Activated naive CD4-positive, alpha-beta T cell treated with anti-CD3 and anti-CD28 coated beads for 36 hours (primary cell): ENCODE results near the gene UBAP2L. TPM values are rescaled to one million over a fixed set of nuclear protein-coding genes. Genes with fewer than 3 reads are reported as not detected.
"Not testable (repeated sequence)": the region's sequence is repeated elsewhere in the genome, so short reads cannot be mapped to it uniquely, and the experiment has no call there.

Experiments
- CTCF ChIA-PET: fragments of 350-600 bp; sonication (Branson Sonifier 250); formaldehyde crosslinking; loops from one replicate; lab custom pipeline; 2021; ENCODE audit warnings: antibody characterized with exemption; lab: Charles Lee
- DNase-seq: peaks from one replicate; pipeline ENCODE4 v3.0.0-alpha.2; 2020
- H3K27ac Mint-ChIP-seq: one replicate; pipeline ENCODE4 v1.8.0; 2021; ENCODE audit warnings: mild to moderate bottlenecking, mixed read lengths
- H3K27me3 Mint-ChIP-seq: one replicate; pipeline ENCODE4 v1.8.0; 2021; ENCODE audit warnings: low read depth, mixed read lengths
- H3K36me3 Mint-ChIP-seq: one replicate; pipeline ENCODE4 v1.8.0; 2021; ENCODE audit warnings: low read depth, mixed read lengths
- H3K4me1 Mint-ChIP-seq: one replicate; pipeline ENCODE4 v1.8.0; 2021; ENCODE audit warnings: low read depth, mixed read lengths
- H3K4me3 Mint-ChIP-seq: one replicate; pipeline ENCODE4 v1.8.0; 2021; ENCODE audit warnings: mild to moderate bottlenecking, moderate library complexity, mixed read lengths
- H3K9me3 Mint-ChIP-seq: one replicate; pipeline ENCODE4 v1.8.0; 2021; ENCODE audit warnings: mixed read lengths
- intact Hi-C: fragments of 100-400 bp; cut with micrococcal nuclease; formaldehyde crosslinking; loops from one replicate; pipeline ENCODE4 v1.15.1; 2023
- total RNA-seq, 2 experiments: library from RNA; stranded (reverse); gene quantifications; one replicate each; pipeline ENCODE4 v1.2.3, GENCODE V29; 2021

The UBAP2L gene
- total RNA-seq, 2 experiments from 2014 or later: 154 to 164 TPM

- H3K27me3 Mint-ChIP-seq: no peaks in the 10 kb centered on the region
- H3K9me3 Mint-ChIP-seq: peaks cover 13% of the 10 kb centered on the region
- H3K4me3 Mint-ChIP-seq: no peak overlapping the region
- no peak for DNase-seq
- CTCF ChIA-PET: interaction anchor here (1.1 to 1.3 kb wide), 2 partner anchors 22 to 29 kb away, joined by 3 read pairs; no protein-coding TSS in a partner anchor
- no peaks in the 10 kb centered on the region for H3K4me1 Mint-ChIP-seq
- peaks cover 6% of the 10 kb centered on the region for H3K36me3 Mint-ChIP-seq
- no peak overlapping the region for H3K27ac Mint-ChIP-seq
- intact Hi-C loops: no loop called here
Measured at GRCh38 chr1:154295408-154296235, 74.9 kb downstream of the UBAP2L start.

GRCh38 chr1:154301582-154301981, 80.8 kb downstream of the UBAP2L start:
- intact Hi-C loops: no loop called here
- no peak for DNase-seq
- H3K4me1 Mint-ChIP-seq: peaks cover 9% of the 10 kb centered on the region
- H3K27me3 Mint-ChIP-seq: no peaks in the 10 kb centered on the region
- no peak overlapping the region for H3K27ac Mint-ChIP-seq
- H3K9me3 Mint-ChIP-seq: no peaks in the 10 kb centered on the region
- CTCF ChIA-PET: no interaction called here
- no peak overlapping the region for H3K4me3 Mint-ChIP-seq
- H3K36me3 Mint-ChIP-seq: no peaks in the 10 kb centered on the region

- Mint-ChIP-seq H3K27ac (no peak overlapping the region), H3K9me3 (peaks cover 4% of the 10 kb centered on the region), H3K27me3 (no peaks in the 10 kb centered on the region), H3K4me3 (no peak overlapping the region), H3K4me1 (peaks cover 15% of the 10 kb centered on the region), H3K36me3 (no peaks in the 10 kb centered on the region)
- intact Hi-C loops: loop anchor here (1.0 to 2.0 kb wide), 2 partner anchors 20 to 194 kb away; partner anchors contain the start of gene ATP8B2
- CTCF ChIA-PET: interaction anchor here (0.6 to 0.7 kb wide), 2 partner anchors 18 to 272 kb away, joined by 3 read pairs; no protein-coding TSS in a partner anchor
- peak; percentile 74 for DNase-seq
Measured at GRCh38 chr1:154304664-154305337, 84.0 kb downstream of the UBAP2L start.

- intact Hi-C loops: no loop called here
- no peak for DNase-seq
- H3K9me3 Mint-ChIP-seq: peaks cover 4% of the 10 kb centered on the region
- H3K36me3 Mint-ChIP-seq: no peaks in the 10 kb centered on the region
- H3K27me3 Mint-ChIP-seq: no peaks in the 10 kb centered on the region
- H3K4me1 Mint-ChIP-seq: peaks cover 15% of the 10 kb centered on the region
- H3K27ac Mint-ChIP-seq: no peak overlapping the region
- no peak overlapping the region for H3K4me3 Mint-ChIP-seq
- CTCF ChIA-PET: interaction anchor here (0.9 to 2.6 kb wide), 3 partner anchors 19 to 29 kb away, joined by 3 to 8 read pairs (median 3); no protein-coding TSS in a partner anchor
Measured at GRCh38 chr1:154306151-154306550, 85.4 kb downstream of the UBAP2L start.

DNA sequence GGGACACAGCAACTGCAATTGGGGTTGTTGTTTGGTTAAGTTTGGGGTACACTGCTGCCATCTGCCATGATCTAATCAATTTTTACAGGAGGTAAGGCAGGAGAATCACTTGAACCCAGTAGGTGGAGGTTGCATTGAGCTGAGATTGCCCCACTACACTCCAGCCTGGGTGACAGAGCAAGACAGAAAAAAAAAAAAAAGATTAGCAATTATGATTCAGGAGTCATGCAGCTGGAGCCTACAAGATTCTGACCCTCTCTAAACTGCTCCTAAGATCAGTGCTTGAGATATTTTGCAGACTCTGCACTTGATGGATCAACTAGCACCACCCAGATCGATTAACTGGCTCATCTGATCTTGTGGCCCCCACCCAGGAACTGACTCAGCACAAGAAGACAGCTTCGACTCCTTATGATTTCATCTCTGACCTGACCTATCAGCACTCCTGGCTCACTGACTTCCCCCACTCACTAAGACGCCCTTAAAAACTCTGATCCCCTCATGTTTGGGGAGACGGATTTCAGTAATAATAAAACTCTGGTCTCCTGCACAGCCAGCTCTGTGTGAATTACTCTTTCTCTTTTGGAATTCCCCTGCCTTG, 87.0 kb downstream of the UBAP2L start:
- CTCF ChIA-PET: interaction anchor here (2.6 kb wide), 1 partner anchor 28 kb away, joined by 8 read pairs; no protein-coding TSS in a partner anchor
- H3K27ac Mint-ChIP-seq, DNase-seq, H3K9me3 Mint-ChIP-seq, H3K36me3 Mint-ChIP-seq, H3K27me3 Mint-ChIP-seq, H3K4me3 Mint-ChIP-seq, intact Hi-C loops: not testable (repeated sequence)
- peaks cover 15% of the 10 kb centered on the region for H3K4me1 Mint-ChIP-seq

DNA sequence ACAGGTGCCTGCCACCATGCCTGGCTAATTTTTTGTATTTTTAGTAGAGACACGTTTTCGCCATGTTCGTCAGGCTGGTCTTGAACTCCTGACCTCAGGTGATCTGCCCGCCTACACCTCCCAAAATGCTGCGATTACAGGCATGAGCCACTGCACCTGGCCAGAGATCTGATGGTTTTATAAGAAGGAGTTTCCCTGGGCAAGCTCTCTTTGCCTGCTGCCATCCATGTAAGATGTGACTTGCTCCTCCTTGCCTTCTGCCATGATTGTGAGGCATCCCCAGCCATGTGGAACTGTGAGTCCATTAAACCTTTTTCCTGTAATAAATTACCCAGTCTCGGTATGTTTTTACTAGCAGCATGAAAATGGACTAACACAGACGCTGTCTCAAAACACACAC, 88.4 kb downstream of the UBAP2L start:
- H3K27me3 Mint-ChIP-seq, H3K9me3 Mint-ChIP-seq, DNase-seq, H3K36me3 Mint-ChIP-seq, intact Hi-C loops, H3K4me3 Mint-ChIP-seq, CTCF ChIA-PET, H3K27ac Mint-ChIP-seq: not testable (repeated sequence)
- H3K4me1 Mint-ChIP-seq: peaks cover 15% of the 10 kb centered on the region

- H3K27ac Mint-ChIP-seq, H3K4me3 Mint-ChIP-seq, H3K36me3 Mint-ChIP-seq, H3K4me1 Mint-ChIP-seq, DNase-seq, intact Hi-C loops, H3K27me3 Mint-ChIP-seq, CTCF ChIA-PET: not testable (repeated sequence)
- peaks cover 13% of the 10 kb centered on the region for H3K9me3 Mint-ChIP-seq
Measured at GRCh38 chr1:154312229-154313065, 91.7 kb downstream of the UBAP2L start.

DNA sequence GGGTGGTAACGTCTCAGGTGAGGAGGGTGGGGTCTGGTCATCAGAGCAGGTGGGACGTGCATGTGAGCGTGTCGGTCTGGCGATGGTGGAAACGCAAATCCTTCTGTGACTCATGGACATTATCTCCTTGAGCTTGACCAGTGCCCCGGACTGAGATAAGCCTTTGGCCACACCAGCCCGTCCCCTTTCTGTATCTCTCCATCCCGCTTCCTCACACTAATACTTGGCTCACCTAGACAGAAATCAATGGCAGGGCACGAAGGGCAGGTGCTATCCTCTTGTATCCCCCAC, 92.3 kb downstream of the UBAP2L start:
- CTCF ChIA-PET: no interaction called here
- intact Hi-C loops: no loop called here
- DNase-seq: no peak
- peaks cover 3% of the 10 kb centered on the region for H3K4me1 Mint-ChIP-seq
- no peaks in the 10 kb centered on the region for H3K27me3 Mint-ChIP-seq
- no peaks in the 10 kb centered on the region for H3K36me3 Mint-ChIP-seq
- no peak overlapping the region for H3K4me3 Mint-ChIP-seq
- peaks cover 17% of the 10 kb centered on the region for H3K9me3 Mint-ChIP-seq
- H3K27ac Mint-ChIP-seq: no peak overlapping the region

GRCh38 chr1:154314226-154314625, 93.5 kb downstream of the UBAP2L start:
- peaks cover 15% of the 10 kb centered on the region for H3K9me3 Mint-ChIP-seq
- H3K27me3 Mint-ChIP-seq, H3K36me3 Mint-ChIP-seq, H3K4me1 Mint-ChIP-seq, H3K4me3 Mint-ChIP-seq, DNase-seq, intact Hi-C loops, H3K27ac Mint-ChIP-seq: not testable (repeated sequence)
- CTCF ChIA-PET: interaction anchor here (1.3 kb wide), 1 partner anchor 10 kb away, joined by 5 read pairs; no protein-coding TSS in a partner anchor

GRCh38 chr1:154316704-154317103, 95.9 kb downstream of the UBAP2L start:
- peaks cover 14% of the 10 kb centered on the region for H3K9me3 Mint-ChIP-seq
- no peaks in the 10 kb centered on the region for H3K4me1 Mint-ChIP-seq
- CTCF ChIA-PET: interaction anchor here (1.3 kb wide), 1 partner anchor 13 kb away, joined by 3 read pairs; no protein-coding TSS in a partner anchor
- no peak overlapping the region for H3K27ac Mint-ChIP-seq
- intact Hi-C loops: no loop called here
- H3K36me3 Mint-ChIP-seq: no peaks in the 10 kb centered on the region
- DNase-seq: no peak
- no peaks in the 10 kb centered on the region for H3K27me3 Mint-ChIP-seq
- no peak overlapping the region for H3K4me3 Mint-ChIP-seq

DNA sequence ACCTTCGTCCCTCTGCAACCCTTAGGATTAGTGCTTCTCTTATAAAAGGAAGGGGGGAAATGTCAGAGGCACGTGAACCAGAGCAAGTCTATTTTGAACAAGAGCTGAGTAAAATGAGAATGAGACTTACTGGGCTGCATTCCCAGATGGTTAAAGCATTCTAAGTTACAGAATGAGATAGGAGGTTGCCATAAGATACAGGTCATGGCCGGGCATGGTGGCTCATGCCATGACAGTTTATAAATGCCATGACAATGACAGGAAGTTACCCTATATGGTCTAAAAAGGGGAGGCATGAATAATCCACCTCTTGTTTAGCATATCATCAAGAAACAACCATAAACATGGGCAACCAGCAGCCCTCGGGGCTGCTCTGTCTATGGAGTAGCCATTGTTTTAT, 97.6 kb downstream of the UBAP2L start:
- no peak overlapping the region for H3K27ac Mint-ChIP-seq
- no peaks in the 10 kb centered on the region for H3K4me1 Mint-ChIP-seq
- H3K36me3 Mint-ChIP-seq: no peaks in the 10 kb centered on the region
- H3K4me3 Mint-ChIP-seq: no peak overlapping the region
- intact Hi-C loops: no loop called here
- CTCF ChIA-PET: no interaction called here
- no peak for DNase-seq
- no peaks in the 10 kb centered on the region for H3K27me3 Mint-ChIP-seq
- peaks cover 14% of the 10 kb centered on the region for H3K9me3 Mint-ChIP-seq
